HL-60/S4 (cell line): Measurements from ENCODE around the gene TAPBPL.
"Not testable (repeated sequence)": the region's sequence is repeated elsewhere in the genome, so short reads cannot be mapped to it uniquely, and the experiment has no call there.

Source experiments
- in situ Hi-C: fragments of 300-500 bp; cut with MboI; formaldehyde crosslinking; loops from 2 replicates; pipeline ENCODE4 v1.14.3; 2022; ENCODE audit warnings: low sequenced_read_pairs

Gene TAPBPL

GRCh38 chr12:6489449-6489848 is 37.6 kb downstream of the TAPBPL start:
- in situ Hi-C loops = no loop called here

- in situ Hi-C loops = not testable (repeated sequence)
These were observed 38.8 kb downstream of the TAPBPL start for GRCh38 chr12:6490673-6491072.

- in situ Hi-C loops = no loop called here
These were observed 41.1 kb downstream of the TAPBPL start, which contains the start of gene MRPL51 for GRCh38 chr12:6492838-6493496. TSS of gene MRPL51 (minus strand) at chr12:6493262. CDS start at chr12:6493136, 126 bp downstream.

- in situ Hi-C loops = no loop called here
These were observed 41.8 kb downstream of the TAPBPL start, which contains the start of gene NCAPD2 for GRCh38 chr12:6493497-6494257. TSS of gene NCAPD2 (plus strand) at chr12:6494102. CDS start at chr12:6495099, 997 bp downstream.

GRCh38 chr12:6494258-6494743 is 42.5 kb downstream of the TAPBPL start:
- in situ Hi-C loops = no loop called here

- in situ Hi-C loops = no loop called here
These were observed 43.1 kb downstream of the TAPBPL start for GRCh38 chr12:6494968-6495367.

- in situ Hi-C loops = not testable (repeated sequence)
These were observed 45.4 kb downstream of the TAPBPL start for GRCh38 chr12:6497291-6497690.

- in situ Hi-C loops = no loop called here
These were observed 48.6 kb downstream of the TAPBPL start for GRCh38 chr12:6500466-6500865.

- in situ Hi-C loops = no loop called here
These were observed 55.5 kb downstream of the TAPBPL start for GRCh38 chr12:6507102-6507998.

GRCh38 chr12:6508087-6508486 is 56.2 kb downstream of the TAPBPL start:
- in situ Hi-C loops = no loop called here
